NCI-H1436 (cell line): Measurements from ENCODE around the gene TANC1.

Experiments
- DNase-seq: peaks from one replicate; lab custom pipeline; 2025; lab: John Stamatoyannopoulos, UW

TANC1 gene

GRCh38 chr2:158994920-158995676 lies 26.7 kb downstream of the TANC1 start:
- DNase-seq = no peak

DNA sequence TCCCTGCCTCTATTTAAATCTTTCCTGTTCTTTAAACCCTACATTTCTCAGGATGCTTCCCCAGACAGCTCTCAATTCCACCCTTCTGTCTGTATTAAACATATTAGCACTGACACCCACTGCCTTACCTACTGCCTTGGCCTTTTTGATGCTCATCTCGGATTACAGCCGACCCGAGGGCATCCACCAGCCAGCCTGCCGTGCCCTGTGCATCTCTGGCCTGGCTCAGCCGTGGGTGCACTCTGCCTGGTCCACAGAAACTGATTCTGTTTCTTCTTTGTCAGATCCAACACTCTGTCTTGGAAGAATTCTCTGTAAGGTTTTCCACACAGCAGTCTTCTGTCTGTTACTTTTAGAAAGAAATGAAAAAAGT lies 27.2 kb downstream of the TANC1 start:
- no peak for DNase-seq

GRCh38 chr2:158996378-158996993 lies 28.0 kb downstream of the TANC1 start:
- no peak for DNase-seq

DNA sequence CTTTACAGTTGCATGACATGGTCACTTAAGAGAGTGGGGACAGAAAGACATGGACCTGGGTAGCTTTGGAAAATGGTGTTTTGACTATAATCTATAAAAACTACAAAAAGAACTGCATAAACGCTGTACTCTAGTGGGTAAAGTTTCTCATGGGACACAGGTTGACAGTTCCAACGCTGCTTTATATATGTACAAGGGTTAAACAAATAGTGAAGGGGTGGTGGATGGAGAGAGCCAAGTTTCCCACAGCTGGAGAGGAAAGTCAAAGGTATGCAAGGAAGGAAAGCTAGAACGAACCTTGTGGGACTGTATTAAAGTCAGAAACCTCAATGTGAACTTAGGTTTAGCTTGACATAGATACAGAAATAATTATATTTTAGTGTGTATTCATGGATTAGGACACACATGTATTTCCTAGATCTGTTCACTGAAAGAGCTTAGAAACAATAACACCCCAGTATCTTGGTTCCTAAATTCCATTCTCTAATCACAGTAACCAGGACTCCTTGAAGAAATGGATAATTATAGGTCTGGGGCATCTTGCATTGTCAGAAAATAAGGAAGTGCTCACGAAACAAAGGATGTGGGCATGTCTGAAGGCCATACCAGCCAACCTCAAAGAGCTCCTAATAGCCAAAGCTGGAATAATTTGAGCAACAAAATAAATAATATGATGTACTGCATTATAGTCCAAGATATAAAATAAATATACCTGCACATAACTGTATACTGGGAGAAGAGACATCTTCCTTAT lies 28.8 kb downstream of the TANC1 start:
- DNase-seq = no peak

GRCh38 chr2:158998551-158999248 lies 30.3 kb downstream of the TANC1 start:
- no peak for DNase-seq

DNA sequence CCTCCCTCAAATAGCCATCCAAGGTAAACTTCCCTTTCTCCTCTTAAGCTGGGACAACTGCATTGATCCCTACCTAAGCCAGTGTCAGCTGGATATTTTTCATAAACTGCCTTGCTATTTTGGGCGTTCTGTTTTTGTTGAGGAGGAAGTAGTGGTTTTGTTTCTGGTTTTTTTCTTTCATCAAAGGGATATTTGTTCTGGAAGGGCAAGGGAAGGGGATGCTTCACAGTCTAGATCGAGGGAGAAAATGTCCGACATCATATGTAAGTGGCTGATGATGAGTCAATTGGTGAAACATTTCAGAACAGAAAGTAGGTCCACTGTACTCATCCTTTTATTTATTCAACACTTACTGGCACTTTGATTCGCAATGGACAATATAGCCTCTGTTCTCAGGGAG lies 31.0 kb downstream of the TANC1 start:
- no peak for DNase-seq

GRCh38 chr2:159000072-159000471 lies 31.6 kb downstream of the TANC1 start:
- DNase-seq = no peak

DNA sequence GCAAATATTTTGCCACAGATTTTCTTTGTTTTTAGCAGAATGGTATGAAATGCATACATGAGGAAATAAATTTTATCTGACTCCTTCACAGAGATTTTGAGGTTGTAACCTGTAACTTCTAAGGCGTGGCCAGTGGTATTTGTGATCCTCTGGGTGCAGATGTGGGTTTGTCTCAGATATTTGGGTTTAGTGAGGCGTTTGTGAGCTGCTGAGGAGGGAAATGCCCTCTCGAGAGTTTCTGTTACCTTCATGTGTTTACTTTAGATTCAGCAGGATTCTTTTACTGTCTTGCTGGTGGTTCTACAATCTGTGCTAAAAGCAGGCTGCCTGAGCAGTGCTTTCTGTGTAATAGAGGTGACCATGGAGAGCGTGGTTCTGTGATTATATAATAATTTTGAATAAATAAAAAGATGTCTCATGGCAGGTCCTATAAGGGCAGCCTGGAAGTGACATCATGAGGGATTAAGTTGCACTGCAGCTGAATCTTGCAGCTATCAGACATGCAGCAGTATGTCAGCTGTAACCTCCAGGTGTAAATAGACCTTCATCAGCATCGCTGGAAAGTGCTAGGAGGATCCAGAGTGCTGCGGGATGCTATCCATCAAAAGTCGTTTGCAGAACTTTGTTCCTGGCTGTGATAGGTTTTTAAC lies 34.1 kb downstream of the TANC1 start:
- DNase-seq = no peak

GRCh38 chr2:159003555-159003954 lies 35.1 kb downstream of the TANC1 start:
- DNase-seq = no peak

DNA sequence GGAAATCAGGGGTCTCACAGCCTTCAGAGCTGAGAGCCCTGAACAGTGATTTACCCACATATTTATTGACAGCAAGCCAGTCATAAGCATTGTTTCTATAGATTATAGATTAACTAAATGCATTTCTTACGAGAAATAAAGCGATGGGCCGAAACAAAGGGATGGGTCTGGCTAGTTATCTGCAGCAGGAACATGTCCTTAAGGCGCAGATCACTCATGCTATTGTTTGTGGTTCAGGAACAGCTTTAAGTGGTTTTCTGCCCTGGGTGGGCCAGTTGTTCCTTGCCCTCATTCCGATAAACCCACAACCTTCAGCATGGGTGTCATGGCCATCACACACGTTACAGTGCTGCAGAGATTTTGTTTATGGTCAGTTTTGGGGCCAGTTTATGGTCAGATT lies 36.4 kb downstream of the TANC1 start:
- DNase-seq = no peak

DNA sequence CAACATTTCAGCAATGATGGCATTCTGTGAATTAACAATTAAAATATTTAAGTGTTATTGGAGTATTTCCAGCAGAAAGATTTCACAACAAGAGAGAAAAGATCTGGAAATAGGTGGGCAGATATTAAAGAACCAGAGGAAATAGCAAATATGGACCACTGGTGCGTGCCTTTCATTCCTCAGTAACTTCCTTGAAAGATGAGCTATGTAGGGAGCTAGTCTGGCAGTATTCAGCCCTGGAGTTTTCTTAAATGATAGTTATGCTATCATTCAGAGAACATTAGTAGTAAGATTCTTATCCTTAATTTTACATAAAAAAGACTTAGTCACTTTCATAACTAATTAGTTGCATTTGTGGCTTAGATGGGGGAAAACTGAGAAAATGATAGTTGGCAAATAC lies 41.5 kb downstream of the TANC1 start:
- no peak for DNase-seq

GRCh38 chr2:159010340-159010739 lies 41.9 kb downstream of the TANC1 start:
- DNase-seq = no peak

- no peak for DNase-seq
These were observed 42.5 kb downstream of the TANC1 start for GRCh38 chr2:159010963-159011362.

GRCh38 chr2:159012142-159012541 lies 43.7 kb downstream of the TANC1 start:
- no peak for DNase-seq

DNA sequence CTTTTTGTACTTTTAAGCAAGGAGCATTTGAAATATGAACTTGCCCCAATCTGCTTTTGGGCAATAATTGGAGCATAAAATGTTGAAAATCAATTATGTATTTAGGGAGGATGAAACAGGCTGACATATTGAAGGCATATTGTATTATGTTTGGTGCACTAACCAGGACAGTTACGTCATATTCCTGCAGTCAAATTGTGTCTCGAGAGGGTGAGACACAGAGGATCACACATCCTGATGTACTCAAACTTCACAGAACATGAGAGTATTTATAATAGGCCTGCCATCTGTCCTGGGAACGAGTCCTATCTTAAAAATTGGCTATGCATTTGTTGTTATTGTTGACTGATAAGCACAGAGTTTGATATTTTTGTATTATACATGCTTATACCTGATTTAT lies 44.7 kb downstream of the TANC1 start:
- DNase-seq = no peak

DNA sequence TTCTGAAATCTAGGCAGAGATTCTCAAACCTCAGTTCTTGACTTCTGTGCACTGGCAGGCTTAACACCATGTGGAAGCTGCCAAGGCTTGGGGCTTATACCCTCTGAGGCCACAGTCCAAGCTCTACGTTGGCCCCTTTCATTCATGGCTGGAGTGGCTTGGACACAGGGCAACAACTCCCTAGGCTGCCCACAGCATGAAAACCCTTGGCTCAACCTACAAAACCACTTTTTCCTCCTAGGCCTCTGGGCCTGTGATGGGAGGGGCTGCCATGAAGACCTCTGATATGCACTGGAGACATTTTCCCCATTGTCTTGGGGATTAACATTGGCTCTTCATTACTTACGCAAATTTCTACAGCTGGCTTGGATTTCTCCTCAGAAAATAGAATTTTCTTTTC lies 46.7 kb downstream of the TANC1 start:
- DNase-seq = no peak

GRCh38 chr2:159015823-159016222 lies 47.4 kb downstream of the TANC1 start:
- DNase-seq = no peak

GRCh38 chr2:159017837-159018236 lies 49.4 kb downstream of the TANC1 start:
- DNase-seq = no peak

DNA sequence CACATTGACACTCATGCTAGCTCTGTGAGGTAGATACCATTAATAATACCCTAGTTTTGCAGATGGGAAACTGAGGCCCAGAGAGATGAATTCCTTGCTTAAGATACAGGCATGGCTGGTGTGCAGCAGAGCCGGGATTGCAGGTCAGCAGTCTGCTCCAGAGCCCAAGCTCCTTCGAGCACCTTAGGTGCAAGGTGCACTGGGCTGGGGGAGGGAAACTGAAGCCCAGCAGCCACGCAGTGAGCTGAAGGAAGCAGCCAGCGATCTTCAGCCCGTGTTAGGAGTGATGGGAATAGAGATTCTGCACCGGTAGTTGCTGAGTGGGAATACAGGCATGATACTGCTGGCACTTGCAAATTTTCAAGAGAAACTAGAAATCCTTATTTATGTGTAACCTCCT lies 50.6 kb downstream of the TANC1 start:
- no peak for DNase-seq

- DNase-seq = no peak
These were observed 53.6 kb downstream of the TANC1 start for GRCh38 chr2:159022019-159022418.

GRCh38 chr2:159026170-159026569 lies 57.7 kb downstream of the TANC1 start:
- DNase-seq = no peak

DNA sequence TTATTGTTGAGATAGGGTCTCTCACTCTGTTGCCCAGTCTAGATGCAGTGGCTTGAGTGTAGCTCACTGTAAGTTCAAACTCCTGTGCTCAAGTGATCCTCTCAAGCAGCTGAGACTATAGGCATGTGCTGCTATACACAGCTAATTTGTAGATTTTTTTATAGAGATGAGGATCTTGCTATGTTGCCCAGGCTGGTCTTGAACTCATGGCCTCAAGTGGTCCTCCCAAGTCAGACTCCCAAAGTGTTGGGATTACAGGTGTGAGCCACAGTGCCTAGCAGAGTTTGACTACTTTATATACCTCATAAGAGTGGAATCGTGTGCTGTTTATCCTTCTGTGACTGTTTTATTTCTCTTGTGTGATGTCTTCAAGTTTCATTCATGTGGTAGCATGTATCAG lies 60.3 kb downstream of the TANC1 start:
- DNase-seq = no peak
